Measurements from ENCODE around the gene TMEM11.
"Not testable (repeated sequence)": the region's sequence is repeated elsewhere in the genome, so short reads cannot be mapped to it uniquely, and the experiment has no call there.

The TMEM11 gene

DNA sequence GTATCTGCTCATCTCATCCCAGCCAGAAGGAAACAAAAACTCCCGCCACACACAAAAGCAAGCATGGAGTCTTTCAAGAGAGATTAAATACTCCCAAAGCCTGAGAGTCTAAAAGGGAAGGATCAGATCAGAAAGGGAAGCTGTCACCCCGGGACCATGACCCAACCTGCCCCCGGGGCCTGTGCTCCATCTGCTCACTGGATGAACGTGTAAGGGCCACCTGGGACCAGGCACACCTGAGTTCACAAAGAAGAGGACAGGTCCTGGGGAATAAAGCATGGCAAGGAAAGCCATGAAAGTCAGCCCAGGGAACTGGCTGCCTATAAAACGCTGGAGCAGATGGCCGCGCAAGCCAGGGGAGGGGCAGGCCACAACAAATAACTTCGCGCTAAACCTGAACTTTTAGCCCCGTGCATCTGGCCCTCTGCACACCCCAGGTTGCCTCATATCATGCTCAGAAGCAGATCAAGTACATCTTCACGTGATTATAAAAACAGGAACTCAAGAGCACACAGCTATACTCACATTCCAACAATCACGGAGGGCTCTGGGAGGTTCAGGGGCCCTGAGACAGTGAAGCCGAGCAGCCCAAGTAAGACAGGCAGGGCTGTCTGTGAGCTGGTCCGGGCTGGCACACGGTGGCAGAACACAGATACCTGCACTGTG lies 3.4 kb downstream of the TMEM11 start:
- DNase-seq = no peak

DNA sequence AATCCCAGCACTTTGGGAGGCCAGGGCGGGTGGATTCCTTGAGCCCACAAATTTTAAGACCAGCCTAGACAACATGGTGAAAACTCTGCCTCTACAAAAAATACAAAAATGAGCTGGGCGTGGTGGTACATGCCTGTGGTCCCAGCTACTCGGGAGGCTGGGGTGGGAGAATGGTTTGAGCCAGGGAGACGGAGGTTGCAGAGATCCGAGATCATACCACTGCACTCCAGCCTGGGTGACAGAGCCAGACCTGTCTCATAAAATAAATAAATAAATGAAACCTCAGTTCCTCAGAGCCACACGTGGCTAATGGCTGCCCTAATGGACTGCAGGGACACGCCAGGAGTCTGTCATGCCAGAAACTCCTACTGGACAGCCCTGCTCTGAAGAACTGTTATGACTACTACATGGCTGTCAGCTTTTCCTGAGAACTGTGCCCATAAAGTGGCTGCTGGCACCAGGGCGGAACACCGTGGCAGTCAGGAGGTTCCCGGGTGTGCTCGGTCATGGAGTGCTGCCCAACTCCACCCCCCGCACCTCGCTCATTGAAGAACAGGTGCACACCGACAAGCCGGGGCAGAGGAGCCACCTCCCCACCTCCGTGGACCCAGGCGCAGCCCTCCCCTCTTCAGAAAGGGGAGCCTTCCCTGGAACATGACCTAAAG lies 4.3 kb downstream of the TMEM11 start:
- no peak for DNase-seq

DNA sequence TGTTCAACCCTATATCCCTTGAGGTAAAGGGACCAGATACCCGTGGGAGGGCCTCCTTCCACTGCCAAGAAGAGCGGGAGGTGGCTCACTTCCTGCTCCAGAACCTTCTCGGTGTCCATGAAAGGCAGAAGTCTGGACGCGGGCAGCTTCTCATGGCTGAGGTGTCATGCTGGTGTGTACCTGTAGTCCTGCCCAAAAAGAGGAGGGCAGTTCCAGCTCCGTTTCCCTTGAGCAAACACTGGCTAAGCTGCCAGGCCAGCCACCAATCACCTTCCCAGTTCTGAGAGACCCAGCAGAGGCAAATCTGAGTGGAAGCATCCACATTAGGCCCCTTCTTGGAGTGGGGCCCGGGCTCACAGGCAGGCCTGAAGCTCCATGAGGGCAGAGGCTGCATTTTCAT lies 5.6 kb downstream of the TMEM11 start:
- no peak for DNase-seq

DNA sequence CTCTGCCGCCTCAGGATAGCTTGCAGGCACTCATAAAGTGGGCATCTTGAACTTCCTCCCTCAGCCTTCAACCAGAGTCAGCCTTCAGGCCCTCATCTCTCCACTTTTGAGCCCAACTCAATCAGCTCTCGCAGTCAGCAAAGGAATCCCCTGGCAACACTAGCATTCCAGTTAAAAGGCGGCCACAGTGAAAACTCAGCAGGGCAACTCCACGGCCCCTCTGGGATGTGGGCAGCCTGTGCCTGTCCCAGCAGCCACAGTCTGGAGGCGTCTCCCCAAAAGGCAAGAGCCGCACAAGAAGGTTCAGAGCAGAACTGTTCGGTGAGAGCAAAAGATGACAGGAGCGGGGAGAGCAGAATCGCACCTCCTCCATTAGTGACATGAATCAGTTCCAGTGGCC lies 9.0 kb downstream of the TMEM11 start:
- DNase-seq = no peak

DNA sequence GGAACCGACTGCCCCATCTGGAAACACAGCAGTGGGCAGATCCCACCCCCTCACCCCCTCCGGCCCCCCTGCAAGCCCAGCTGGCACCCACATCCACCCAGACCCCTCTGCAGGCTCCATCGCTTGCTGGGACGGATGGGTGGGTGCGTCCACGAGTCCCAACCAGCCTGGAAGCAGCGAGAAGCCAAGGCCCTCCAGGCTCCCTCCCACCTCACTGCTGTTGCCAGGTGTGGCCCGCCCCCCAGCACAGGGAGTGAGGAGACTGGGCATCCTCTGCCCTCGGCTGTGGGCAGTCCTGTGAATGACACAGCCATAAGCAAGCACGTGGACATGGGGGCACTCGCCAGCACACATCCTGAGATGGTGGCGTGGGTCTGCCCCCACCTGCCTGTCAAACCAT lies 11.4 kb downstream of the TMEM11 start:
- DNase-seq = no peak

- no peak for DNase-seq
Observed at GRCh38 chr17:21201874-21202273, 12.1 kb downstream of the TMEM11 start.

GRCh38 chr17:21201298-21201595 lies 12.7 kb downstream of the TMEM11 start:
- no peak for DNase-seq

GRCh38 chr17:21200590-21201297 lies 13.2 kb downstream of the TMEM11 start:
- DNase-seq = no peak

DNA sequence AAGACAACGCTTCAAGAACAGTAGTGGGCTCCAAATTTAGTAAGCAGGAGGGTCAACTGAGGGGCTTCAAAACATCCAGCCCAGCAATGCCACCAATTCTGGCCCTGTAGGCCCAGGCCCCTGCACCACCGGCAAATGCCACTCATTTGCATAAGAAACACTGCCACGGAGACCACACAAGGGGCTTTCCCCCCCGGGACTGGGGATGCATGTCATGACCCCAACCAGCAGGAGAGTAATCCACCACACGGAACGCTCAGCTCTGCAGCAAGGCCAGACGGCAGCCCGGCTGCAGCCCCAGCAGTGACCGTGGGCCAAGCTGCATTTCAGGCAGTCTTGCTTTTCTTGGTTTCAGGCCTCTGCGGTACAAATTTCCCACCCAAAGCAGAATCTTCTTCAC lies 14.1 kb downstream of the TMEM11 start:
- DNase-seq = no peak

DNA sequence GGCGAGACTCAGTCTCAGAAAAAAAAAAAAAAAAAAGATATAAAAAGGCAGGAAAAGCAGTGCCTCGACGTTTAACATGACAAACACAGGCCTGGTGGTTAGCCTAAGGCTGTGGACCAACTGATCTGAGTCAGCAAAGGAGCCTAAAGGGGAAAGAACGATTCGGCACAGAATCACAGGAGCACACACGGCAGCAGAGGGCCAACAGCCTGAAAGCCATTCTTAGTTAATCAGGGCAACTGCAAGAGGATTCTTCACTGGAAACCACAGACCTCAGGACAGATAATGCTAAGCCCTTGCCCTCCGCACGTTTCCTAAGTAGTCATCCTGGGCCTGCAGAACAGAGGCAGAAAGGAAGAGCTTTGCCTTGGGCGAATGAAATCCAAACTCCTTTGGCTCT lies 14.7 kb downstream of the TMEM11 start:
- no peak for DNase-seq

- DNase-seq = no peak
Observed at GRCh38 chr17:21198411-21198810, 15.6 kb downstream of the TMEM11 start.

DNA sequence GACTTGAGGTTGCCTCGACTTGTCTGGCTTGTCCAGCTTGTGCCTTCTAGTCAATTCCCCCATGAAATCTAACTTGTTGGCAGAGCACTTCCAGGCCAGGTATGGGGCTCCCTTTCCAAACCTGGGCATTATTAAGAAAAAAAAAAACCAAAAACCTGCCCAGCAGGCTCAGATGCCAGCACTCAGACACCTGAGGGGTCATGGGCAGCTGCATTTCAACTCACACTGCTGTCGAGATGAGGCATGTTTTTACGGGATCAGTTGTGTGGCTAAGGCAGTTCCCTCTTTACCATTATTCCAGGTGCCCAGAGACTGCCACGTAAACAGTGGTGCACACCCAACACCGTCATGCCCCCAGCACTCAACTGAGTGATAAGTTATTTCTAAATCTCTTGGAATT lies 17.8 kb downstream of the TMEM11 start:
- no peak for DNase-seq

GRCh38 chr17:21194703-21195102 lies 19.3 kb downstream of the TMEM11 start:
- no peak for DNase-seq

- DNase-seq = no peak
Observed at GRCh38 chr17:21194226-21194625, 19.7 kb downstream of the TMEM11 start.

GRCh38 chr17:21193031-21193430 lies 20.9 kb downstream of the TMEM11 start:
- DNase-seq = no peak

- DNase-seq = not testable (repeated sequence)
Observed at GRCh38 chr17:21192414-21192813, 21.5 kb downstream of the TMEM11 start.

GRCh38 chr17:21191698-21192097 lies 22.3 kb downstream of the TMEM11 start:
- no peak for DNase-seq

GRCh38 chr17:21190078-21190477 lies 23.9 kb downstream of the TMEM11 start:
- DNase-seq = no peak

GRCh38 chr17:21189361-21189760 lies 24.6 kb downstream of the TMEM11 start:
- DNase-seq = no peak

GRCh38 chr17:21186399-21187187 lies 27.4 kb downstream of the TMEM11 start:
- no peak for DNase-seq

GRCh38 chr17:21185061-21185460 lies 28.9 kb downstream of the TMEM11 start:
- no peak for DNase-seq

DNA sequence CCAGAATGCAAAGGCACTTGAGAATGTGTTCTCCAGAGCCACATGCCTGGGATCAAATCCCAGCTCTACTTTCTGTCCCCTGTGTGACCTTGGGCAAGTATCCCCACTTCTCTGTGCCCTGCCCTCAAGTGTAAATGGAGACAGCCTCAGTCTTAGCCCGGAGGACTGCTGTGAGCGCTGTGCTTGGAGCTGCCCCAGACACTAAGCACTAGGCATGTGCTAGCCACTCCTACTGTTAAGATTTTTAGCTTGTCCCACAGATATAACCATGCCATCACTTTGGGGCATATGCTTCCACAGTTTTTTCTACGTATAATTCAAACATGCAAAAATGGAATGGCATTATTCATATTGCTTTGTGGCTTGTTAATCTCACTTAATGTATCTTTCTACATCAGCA lies 29.4 kb downstream of the TMEM11 start:
- DNase-seq = no peak

GRCh38 chr17:21183468-21183867 lies 30.5 kb downstream of the TMEM11 start:
- DNase-seq = no peak
